Stimulated activated naive CD8-positive, alpha-beta T cell treated with anti-CD3 and anti-CD28 coated beads, Interleukin-15, amount 100 ng/mL, for 72 hours (primary cell): Measurements from ENCODE around the gene MLPH.

Experiments
- ATAC-seq: fragments of 150-1000 bp; cut with Tn5 transposase; 2 replicates; pipeline ENCODE4 v1.10.0; 2021; ENCODE audit warnings: mild to moderate bottlenecking, moderate library complexity
- DNase-seq, 2 donors: peaks; one replicate each; pipeline ENCODE4 v3.0.0; 2021 to 2022
- H3K27ac Mint-ChIP-seq, 2 donors: one replicate each; pipeline ENCODE4 v1.8.0; 2022; ENCODE audit warnings: mild to moderate bottlenecking in 2 of 2, mixed read lengths in 2 of 2, moderate library complexity in 2 of 2
- H3K27me3 Mint-ChIP-seq: one replicate; pipeline ENCODE4 v1.8.0; 2022; ENCODE audit warnings: mixed read lengths
- H3K4me1 Mint-ChIP-seq: one replicate; pipeline ENCODE4 v1.8.0; 2022; ENCODE audit warnings: mild to moderate bottlenecking, mixed read lengths
- H3K4me3 Mint-ChIP-seq, 2 donors: one replicate each; pipeline ENCODE4 v1.8.0; 2022; ENCODE audit warnings: mild to moderate bottlenecking in 2 of 2, mixed read lengths in 2 of 2, moderate library complexity in 1 of 2
- H3K9me3 Mint-ChIP-seq, 2 donors: one replicate each; pipeline ENCODE4 v1.8.0; 2022; ENCODE audit warnings: mixed read lengths in 2 of 2

MLPH gene

GRCh38 chr2:237564526-237565131, 77.6 kb downstream of the MLPH start:
- DNase-seq (no peak), ATAC-seq (no peak)
- Mint-ChIP-seq H3K9me3 (no peaks in the 10 kb centered on the region), H3K27ac (no peak overlapping the region), H3K4me3 (no peak overlapping the region), H3K27me3 (peaks cover 7% of the 10 kb centered on the region), H3K4me1 (no peaks in the 10 kb centered on the region)

GRCh38 chr2:237565974-237566373, 78.9 kb downstream of the MLPH start:
- Mint-ChIP-seq H3K4me1 (no peaks in the 10 kb centered on the region), H3K27me3 (no peaks in the 10 kb centered on the region), H3K9me3 (no peaks in the 10 kb centered on the region), H3K27ac (no peak overlapping the region), H3K4me3 (no peak overlapping the region)
- DNase-seq = no peak
- no peak for ATAC-seq

GRCh38 chr2:237566401-237567235, 79.6 kb downstream of the MLPH start, which contains the start of gene PRLH:
Gene PRLH (plus strand): TSS chr2:237566574. CDS start chr2:237566574, 0 bp downstream.
- no peak within 1 kb of the TSS for H3K4me3 Mint-ChIP-seq
- peak; percentile 40 for ATAC-seq
- H3K27me3 Mint-ChIP-seq = no peaks in the 10 kb centered on the region

GRCh38 chr2:237567276-237568029, 80.4 kb downstream of the MLPH start:
- no peaks in the 10 kb centered on the region for H3K9me3 Mint-ChIP-seq
- no peak overlapping the region for H3K4me3 Mint-ChIP-seq
- H3K27me3 Mint-ChIP-seq = no peaks in the 10 kb centered on the region
- no peak for ATAC-seq
- peaks cover 9% of the 10 kb centered on the region for H3K4me1 Mint-ChIP-seq
- no peak overlapping the region for H3K27ac Mint-ChIP-seq
- no peak for DNase-seq

More at GRCh38 chr2:237566401-237567235, 79.6 kb downstream of the MLPH start, which contains the start of gene PRLH:
- Mint-ChIP-seq H3K27ac (no peak within 1 kb of the TSS), H3K4me1 (peaks cover under 1% of the 10 kb centered on the region), H3K9me3 (no peaks in the 10 kb centered on the region)
- DNase-seq = no peak

GRCh38 chr2:237568121-237568660, 81.1 kb downstream of the MLPH start:
- H3K4me1 Mint-ChIP-seq = peaks cover 9% of the 10 kb centered on the region
- no peak overlapping the region for H3K4me3 Mint-ChIP-seq
- H3K9me3 Mint-ChIP-seq = no peaks in the 10 kb centered on the region
- no peak for ATAC-seq
- H3K27me3 Mint-ChIP-seq = no peaks in the 10 kb centered on the region
- no peak overlapping the region for H3K27ac Mint-ChIP-seq
- DNase-seq = no peak

GRCh38 chr2:237569041-237569440, 82.0 kb downstream of the MLPH start:
- ATAC-seq = no peak
- H3K4me3 Mint-ChIP-seq = no peak overlapping the region
- no peaks in the 10 kb centered on the region for H3K27me3 Mint-ChIP-seq
- peaks cover 9% of the 10 kb centered on the region for H3K4me1 Mint-ChIP-seq
- no peaks in the 10 kb centered on the region for H3K9me3 Mint-ChIP-seq
- DNase-seq = no peak
- H3K27ac Mint-ChIP-seq = no peak overlapping the region

- no peak overlapping the region for H3K27ac Mint-ChIP-seq
- no peaks in the 10 kb centered on the region for H3K27me3 Mint-ChIP-seq
- ATAC-seq (no peak), DNase-seq (no peak)
- H3K4me1 Mint-ChIP-seq = peaks cover 9% of the 10 kb centered on the region
- no peaks in the 10 kb centered on the region for H3K9me3 Mint-ChIP-seq
- H3K4me3 Mint-ChIP-seq = no peak overlapping the region
Observed at GRCh38 chr2:237569896-237570295, 82.8 kb downstream of the MLPH start.

- Mint-ChIP-seq H3K9me3 (no peaks in the 10 kb centered on the region), H3K27ac (no peak overlapping the region), H3K4me1 (peaks cover 9% of the 10 kb centered on the region), H3K27me3 (no peaks in the 10 kb centered on the region), H3K4me3 (no peak overlapping the region)
- no peak for ATAC-seq
- no peak for DNase-seq
Observed at GRCh38 chr2:237570776-237571335, 83.8 kb downstream of the MLPH start.

- Mint-ChIP-seq H3K4me3 (no peak overlapping the region), H3K27me3 (no peaks in the 10 kb centered on the region), H3K27ac (no peak overlapping the region), H3K9me3 (no peaks in the 10 kb centered on the region), H3K4me1 (peaks cover 9% of the 10 kb centered on the region)
- peak; percentile 3 for ATAC-seq
- no peak for DNase-seq
Observed at GRCh38 chr2:237571551-237571950, 84.5 kb downstream of the MLPH start.

- Mint-ChIP-seq H3K27me3 (no peaks in the 10 kb centered on the region), H3K4me1 (peaks cover 9% of the 10 kb centered on the region), H3K9me3 (no peaks in the 10 kb centered on the region), H3K4me3 (no peak overlapping the region), H3K27ac (no peak overlapping the region)
- ATAC-seq (peak; percentile 94), DNase-seq (peak; percentile 83 to 85)
Observed at GRCh38 chr2:237572021-237572741, 85.1 kb downstream of the MLPH start.

- Mint-ChIP-seq H3K9me3 (no peaks in the 10 kb centered on the region), H3K27me3 (no peaks in the 10 kb centered on the region), H3K4me1 (peaks cover 9% of the 10 kb centered on the region), H3K4me3 (no peak overlapping the region), H3K27ac (no peak overlapping the region)
- DNase-seq = no peak
- ATAC-seq = no peak
Observed at GRCh38 chr2:237572742-237573101, 85.7 kb downstream of the MLPH start.

- Mint-ChIP-seq H3K27ac (no peak overlapping the region), H3K4me1 (peaks cover 9% of the 10 kb centered on the region), H3K9me3 (no peaks in the 10 kb centered on the region), H3K27me3 (no peaks in the 10 kb centered on the region), H3K4me3 (no peak overlapping the region)
- no peak for ATAC-seq
- DNase-seq = no peak
Observed at GRCh38 chr2:237573721-237574415, 86.8 kb downstream of the MLPH start.

- H3K4me3 Mint-ChIP-seq = no peak overlapping the region
- peak overlapping the region; percentile 35 to 90 for H3K27ac Mint-ChIP-seq
- H3K9me3 Mint-ChIP-seq = no peaks in the 10 kb centered on the region
Observed at GRCh38 chr2:237574467-237574866, 87.4 kb downstream of the MLPH start.

More at GRCh38 chr2:237574467-237574866, 87.4 kb downstream of the MLPH start:
- no peak for DNase-seq
- Mint-ChIP-seq H3K27me3 (no peaks in the 10 kb centered on the region), H3K4me1 (peaks cover 9% of the 10 kb centered on the region)
- ATAC-seq = no peak
